ENCODE data around the gene SYT13.
"Not testable (repeated sequence)": the region's sequence is repeated elsewhere in the genome, so short reads cannot be mapped to it uniquely, and the experiment has no call there.

Gene SYT13

DNA sequence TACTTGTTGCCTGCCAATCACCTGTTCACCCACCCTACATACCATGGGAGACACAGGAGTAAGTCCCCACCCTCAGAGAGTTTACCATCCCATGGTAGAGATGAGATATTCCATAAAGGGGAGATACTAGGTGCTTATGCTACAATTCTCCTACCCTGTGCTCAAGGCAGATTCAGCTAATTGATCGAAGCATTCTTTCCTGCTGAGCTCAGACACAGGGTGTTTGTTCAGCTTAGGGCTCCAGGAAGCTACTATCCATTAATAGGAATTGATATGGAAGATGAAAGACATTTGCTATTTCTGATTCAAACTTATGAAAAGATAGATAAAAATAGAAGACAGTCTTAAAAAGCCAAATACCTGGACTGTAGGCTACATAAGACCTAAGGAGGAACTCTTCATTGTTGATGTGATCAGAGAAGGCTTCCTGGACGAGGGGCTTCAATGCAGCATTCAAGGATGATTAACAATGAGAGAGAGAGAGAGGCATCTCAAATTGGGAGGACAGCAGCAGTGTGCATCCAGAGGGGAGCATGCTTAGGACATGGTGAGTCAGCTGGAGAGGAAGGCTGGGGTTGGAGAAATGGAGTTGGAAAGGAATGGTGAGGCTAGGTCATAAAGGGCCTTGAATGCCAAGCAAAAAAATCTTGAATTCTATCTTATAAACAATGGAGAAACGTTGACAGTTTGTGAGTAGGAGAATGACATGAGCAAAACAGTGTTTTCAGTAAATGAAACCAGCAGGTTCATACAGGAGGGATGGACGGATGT is 15.0 kb downstream of the SYT13 start:
- DNase-seq = no peak

DNA sequence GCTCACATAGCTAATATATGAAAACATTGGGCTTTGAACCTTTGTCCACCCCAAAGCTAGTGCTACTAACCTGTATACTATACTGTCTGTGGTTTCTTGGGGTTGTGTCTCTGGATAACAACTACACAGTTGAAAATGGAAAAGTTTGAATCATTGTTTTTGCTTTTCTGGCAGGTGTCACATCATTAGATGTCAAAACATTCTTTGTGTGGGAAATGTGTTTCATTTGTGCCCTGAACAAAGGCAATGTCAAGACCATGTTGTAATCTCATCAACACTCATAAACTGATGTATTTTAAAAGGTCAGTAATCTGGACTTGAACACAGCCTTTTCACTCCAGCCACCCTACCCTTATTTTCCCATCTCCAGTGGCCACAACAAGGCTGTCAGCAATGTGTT is 16.5 kb downstream of the SYT13 start:
- DNase-seq = no peak

DNA sequence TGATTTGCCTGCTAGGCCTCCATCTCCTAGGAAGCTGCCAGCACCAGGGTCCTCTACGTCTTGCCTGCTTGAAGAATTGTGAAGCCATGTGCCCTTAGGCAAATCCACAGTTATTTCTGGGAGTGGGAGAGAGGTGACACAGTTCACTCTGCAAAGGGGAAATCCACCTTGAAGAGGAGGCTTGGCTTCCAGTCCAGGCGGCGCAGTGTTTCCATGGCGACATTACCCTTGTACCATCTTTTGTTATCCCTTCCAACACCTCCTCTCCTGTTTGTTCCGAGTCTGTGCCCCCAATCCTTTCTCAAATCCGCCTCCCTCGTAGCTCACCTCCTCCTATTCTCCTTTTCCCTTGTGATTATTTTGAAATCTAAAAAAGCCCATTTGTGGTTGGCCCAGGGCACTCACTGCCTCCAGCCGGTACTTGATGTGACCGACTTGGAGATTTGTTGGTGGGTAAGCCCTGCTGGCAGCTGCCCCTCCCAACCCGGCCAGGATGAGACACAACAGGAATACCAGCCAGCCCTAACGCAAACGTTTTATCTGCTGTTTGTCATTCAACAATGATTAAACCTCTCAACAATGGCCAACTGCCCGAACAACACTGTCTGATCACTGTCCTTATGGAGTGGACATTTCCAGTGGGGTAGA is 18.4 kb downstream of the SYT13 start:
- no peak for DNase-seq

DNA sequence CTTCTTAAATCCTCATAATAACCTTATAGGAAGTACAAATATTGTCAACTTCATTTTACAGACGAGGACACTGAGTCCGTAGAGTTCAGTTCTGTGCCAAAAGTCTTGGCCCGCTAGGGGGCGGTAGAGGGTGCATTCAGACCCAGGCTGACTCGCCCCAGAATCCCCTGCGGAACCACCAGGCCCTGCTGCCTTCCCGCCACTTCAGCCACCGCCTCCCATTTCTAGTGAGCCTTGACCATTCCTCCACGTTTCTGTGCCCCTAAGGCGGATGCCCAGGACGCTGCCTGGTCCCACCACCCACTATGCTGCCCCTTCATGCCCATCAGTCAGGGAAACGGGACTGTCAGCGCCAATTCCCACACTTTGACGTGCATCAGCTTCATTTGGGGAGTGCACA is 19.1 kb downstream of the SYT13 start:
- no peak for DNase-seq

DNA sequence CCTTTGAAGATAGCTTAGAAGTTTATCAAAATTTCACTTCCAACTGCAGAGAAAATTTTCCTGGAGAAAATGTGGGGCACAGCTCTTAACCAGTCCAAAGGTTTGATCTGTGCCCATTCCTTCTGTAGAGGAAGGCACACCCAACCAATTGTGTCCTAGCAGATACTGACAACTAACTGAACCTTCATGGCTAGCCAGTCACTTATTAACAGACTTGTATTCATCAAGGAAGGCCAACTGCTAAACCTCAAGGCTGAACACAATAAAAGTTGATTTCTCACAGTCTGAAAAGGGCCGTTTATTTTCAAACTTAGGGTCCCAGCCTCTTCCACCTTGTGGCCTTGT is 19.5 kb downstream of the SYT13 start:
- DNase-seq = no peak

DNA sequence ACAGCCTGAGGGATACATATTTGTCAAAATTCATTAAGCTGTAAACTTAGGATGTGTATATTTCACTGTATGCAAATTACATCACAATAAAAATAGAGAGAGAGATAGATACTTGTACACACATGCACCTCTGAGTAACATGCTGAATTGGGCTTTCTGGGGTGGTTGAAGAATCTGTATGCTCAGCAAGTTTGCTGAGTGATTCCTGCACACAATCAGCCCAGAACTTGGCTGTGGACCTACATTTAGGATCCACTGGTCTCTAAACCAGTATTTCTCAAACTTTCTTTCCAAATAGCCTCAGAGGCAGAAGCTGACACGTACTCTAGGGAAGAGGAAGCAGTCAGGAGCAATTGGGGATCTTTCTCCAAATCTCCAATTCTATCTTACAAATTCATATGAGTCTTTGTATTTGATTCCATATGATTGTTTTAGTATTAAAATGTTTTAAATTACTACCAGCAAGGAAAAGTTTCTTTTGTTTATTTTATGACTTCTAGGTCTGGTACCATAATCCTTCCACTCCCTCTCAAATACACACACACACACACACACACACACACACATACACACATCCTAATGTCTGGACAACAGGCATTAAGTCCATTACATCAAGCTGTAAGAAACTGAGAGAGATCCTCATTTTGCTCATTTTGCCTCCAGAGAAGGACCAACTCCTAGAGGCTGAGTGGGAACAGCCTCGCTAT is 20.0 kb downstream of the SYT13 start:
- DNase-seq = no peak

DNA sequence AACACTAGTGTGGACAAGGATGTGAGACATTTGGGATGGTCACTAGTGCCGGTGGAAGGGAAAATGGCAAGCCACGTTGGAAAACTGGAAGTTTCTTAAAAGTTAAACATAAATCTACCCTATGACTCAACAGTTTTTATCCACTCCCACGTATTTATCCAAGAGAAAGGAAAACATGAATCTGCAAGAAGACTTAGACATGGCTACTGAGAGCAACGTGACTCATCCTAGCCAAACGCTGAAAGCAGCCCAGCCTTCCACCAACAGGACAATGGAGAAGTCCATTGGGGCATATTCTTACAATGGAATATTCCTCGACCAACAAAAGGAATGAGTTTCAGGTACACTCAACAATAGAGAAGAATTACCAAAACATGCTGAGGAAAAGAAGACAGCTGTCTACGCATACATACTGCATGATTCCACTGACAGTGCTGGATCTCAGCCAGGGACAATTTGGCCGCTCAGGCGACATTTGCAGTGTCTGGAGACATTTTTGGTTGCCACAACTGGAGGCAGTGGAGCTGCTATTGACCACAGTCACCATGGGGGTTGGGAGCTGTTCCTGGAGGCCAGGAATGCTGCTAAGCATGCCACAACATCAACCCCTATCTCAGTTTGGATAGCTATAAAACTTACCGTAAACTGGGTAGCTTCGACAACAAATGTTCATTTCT is 21.2 kb downstream of the SYT13 start:
- DNase-seq = no peak

DNA sequence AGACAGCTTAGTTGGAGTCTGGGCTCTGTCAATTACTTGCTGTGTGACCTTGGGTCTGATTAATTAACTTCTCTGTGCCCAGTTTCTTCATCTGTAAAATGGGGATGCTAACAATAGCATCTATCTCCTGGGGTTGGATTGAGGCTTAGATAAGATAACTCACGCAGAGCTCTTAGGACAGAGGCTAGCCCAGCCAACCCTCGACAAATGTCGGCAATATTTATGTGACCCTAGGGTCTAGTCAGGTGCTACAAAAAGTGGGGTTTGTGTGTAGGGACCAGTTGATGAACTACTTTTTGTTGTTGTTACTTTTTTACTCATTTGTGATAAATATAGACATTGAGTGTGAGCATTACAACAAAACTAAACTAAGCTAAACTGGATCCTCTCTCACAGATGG is 22.4 kb downstream of the SYT13 start:
- no peak for DNase-seq

DNA sequence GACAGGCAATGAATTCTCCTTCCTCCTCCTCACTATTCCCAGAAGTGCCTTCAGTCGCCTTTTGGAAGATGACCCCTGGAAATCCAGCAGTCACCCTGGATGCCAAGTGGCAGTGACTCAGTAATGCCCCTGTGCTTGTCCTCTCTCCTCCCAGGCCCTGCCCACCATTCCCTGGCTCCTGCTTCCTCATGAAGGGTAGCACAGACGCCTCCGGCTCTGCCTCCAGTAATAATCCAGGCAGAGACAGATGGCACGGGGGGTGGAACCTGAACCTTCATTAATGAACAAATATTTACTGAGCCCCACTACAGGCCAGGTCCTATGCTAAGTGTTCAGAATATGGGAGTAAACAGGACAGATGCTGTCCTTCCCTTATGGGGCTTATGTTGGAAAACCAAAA is 23.2 kb downstream of the SYT13 start:
- DNase-seq = no peak

DNA sequence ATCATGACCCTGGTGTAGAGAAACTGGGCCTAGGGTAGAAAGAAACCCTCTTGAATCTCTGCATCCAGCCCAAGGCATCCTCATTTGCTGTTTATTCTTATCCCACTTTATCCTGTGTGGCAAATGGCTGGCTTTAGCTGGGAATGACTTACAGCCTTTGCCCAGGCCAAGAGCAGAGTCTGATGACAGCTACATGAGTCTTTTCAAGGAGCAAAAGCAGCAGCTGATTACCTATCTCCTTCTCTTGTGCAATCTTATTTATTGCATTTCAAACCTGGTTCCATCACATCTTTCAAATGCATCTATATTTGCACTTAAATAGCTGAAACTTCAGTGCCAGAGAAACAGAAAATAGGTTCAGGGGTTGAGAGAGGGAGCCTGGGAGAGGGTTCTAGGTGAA is 26.1 kb downstream of the SYT13 start:
- no peak for DNase-seq

DNA sequence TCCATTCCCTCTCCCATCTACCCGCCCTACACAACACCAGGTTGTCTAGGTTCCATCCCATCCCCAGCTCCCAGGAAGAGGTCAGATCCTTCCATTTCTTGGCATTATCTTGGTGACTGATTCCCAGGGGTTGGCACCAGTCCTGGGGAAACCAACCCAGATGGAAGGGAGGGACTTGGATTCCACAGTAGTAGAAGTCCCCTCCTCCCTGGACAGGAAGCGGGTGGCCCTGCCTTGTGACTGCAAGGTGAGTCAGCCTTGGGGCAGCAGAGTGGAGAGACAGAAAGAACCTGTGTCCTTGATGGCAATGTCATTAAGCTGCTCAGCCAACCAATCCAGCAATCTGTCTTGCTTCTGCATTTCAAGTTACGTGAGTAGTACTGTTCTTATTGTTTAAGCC is 26.5 kb downstream of the SYT13 start:
- no peak for DNase-seq

DNA sequence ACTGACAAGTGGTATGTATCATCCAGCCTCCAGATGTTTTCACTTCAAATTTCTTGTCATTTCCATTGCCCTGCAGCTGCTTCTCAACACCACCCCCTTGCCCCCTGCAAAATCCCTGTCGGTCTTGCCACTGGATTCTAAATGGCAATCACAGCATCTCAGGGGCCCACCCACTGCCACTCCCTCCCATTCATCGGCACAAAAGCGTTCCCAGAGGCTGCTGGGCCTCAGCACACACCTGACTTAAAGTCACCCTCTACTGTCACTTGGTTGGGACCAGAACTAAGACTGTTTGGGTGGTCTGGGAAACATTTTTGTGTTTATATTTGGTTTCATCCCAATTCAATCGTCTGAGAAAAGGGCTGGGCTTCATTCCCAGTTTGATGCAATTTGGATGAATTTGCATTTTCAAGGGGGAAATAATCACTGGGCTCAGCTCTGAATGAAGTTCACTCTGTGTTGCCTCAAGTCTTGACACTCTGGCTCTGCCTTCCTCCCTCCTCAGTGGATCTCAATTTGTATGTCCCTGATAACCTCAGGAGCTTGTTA is 27.1 kb downstream of the SYT13 start:
- DNase-seq = no peak

DNA sequence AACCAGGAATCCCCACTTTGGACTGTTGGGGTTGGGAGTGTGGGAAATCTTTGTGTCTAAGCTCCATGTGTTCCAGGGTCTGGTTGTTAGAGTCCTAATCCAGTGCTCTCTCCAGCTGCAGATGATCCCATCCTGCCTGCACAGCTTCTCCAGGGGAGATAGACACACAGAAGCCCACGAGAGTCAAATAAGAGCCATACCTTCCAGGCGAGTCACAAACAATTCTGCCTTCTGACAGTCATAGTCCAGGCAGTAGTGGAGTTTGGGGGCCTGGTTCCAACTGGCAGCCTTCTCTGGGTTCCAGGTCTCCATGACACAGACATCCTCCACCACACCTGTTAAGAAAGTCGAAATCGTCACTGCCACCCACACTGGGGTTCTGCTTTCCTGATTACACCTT is 32.1 kb downstream of the SYT13 start:
- DNase-seq = no peak

DNA sequence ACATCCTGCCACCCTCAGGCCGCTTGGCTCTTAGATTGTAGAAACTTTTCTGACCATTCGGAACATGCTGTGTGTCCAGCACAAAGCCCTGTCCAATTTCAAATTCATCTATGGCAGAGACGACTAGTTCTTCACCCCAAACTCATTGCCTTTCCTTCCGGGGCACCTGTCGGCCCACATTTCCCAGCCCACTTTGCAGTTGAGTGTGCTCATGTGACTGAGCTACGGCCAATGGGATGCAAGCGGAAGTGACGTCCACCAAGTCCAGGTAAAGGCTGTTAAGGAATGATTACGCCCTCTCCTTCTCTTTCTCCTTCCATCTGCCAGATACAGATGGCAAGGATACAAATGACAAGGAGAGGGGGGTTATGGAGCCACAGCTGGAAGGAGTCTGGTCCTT is 32.5 kb downstream of the SYT13 start:
- DNase-seq = no peak

DNA sequence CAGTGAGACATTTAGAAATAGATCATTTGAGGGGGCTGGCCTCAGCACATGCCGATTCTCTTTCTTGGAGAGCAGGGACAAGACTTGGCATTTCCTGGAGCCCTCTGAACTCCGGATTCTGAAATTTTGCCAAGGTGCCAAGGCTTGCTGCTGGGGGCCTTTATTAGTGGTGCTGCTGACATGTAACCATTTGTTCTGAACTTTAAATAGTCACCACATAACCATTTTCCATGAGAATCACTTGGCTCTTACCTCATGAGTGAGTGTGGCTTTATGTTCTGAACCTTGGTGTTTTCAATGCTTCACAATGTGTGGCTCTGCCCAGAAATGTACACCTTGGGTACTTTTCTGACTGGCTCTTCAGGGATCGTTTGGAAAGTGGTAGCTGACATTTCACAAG is 33.3 kb downstream of the SYT13 start:
- no peak for DNase-seq

DNA sequence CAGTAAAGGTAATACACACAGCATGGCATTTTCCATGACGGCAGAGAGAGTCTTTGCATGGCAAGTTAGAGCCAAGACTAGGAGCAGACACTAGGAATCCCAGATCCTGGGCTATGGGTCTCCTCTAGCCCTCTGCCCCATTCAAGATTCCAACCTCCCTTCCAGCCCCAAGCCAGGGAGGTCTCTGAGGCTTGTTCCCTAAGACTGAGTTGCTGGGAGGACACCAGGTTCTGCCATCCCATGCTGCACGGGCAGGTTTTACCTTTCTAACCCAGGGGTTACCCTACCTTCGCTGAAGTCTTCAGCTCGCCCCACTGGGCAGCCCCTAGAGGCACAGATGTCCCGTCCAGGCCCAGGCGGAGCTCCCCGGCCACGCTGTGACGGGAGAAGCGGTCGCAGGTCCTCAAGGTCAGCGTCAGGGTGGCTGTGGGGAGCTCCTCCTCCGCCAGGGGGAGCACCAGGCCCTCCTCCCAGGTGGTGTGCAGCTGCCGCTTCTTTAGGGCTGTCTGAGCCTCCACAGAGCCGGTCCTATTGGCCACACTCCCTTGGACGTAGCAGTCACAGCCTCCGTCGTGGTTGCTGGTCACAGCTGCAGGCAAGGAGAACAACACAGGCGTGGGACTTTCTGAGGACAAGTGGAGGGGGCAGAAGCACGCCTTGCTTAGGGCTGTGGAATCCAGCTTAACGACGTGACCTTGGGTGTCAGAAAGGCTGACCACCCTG is 33.8 kb downstream of the SYT13 start:
- no peak for DNase-seq

DNA sequence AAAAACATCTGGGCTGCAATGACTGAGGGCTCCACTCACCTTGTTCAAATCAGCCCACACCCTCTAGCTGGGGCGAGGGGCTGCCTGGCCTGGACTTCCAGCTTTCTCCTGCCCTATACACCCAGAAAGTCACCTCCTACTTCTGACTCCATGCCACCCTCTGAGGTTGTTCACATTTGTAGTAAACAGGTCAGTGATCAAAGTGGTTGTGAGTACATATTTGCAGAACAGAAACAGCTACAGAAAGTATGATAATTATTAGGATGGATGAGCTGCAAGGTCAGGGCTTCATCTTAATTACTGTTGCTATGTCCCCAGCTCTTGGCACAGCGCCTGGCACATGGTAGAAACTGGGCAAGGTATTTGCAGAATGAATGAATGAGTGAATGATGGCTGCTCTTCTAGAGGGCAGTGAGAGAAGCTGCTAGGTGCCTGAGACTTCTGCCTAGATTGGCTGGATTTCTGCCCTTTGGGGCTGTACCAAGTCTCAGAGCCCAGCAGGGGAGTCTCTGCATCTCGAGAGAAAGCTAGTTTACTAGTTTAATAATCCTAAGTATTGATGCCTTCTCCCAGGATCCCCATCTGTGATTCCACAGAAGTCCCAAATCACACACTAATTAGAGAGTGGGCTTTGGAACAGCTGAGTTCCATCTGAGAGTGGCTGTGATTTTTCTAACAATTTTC is 36.0 kb downstream of the SYT13 start:
- DNase-seq = no peak

DNA sequence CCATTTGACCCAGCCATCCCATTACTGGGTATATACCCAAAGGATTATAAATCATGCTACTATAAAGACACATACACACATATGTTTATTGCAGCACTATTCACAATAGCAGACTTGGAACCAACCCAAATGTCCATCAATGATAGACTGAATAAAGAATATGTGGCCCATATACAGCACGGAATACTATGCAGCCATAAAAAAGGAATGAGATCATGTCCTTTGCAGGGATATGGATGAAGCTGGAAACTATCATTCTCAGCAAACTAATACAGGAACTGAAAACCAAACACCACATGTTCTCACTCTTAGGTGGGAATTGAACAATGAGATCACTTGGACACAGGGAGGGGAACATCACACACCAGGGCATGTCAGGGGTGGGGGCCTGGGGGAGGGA is 36.8 kb downstream of the SYT13 start:
- DNase-seq = not testable (repeated sequence)

DNA sequence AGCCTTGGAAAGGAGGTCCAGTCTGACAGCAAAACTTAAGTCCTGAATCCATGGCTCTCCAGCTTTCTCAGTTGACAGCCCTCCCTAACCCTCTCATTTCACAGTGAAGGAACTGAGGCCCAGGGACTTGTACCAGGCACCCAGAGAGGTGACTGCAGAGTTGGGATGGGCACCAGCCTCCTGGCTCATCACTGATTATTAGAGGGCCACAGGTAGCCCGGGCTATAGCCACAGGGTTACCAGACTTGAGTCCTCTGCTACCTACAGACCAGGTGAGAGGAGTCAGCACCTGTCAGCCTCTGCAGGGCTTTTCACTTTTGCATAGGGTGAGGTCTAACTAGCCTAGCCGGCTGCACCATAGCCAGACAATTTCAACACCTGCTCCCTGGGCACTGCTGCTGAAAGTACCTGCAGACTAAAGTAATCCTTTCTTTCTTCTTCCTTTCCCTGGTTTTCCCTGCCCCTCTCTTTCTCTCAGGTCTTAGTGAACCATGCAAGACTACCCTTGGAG is 37.6 kb downstream of the SYT13 start:
- no peak for DNase-seq

DNA sequence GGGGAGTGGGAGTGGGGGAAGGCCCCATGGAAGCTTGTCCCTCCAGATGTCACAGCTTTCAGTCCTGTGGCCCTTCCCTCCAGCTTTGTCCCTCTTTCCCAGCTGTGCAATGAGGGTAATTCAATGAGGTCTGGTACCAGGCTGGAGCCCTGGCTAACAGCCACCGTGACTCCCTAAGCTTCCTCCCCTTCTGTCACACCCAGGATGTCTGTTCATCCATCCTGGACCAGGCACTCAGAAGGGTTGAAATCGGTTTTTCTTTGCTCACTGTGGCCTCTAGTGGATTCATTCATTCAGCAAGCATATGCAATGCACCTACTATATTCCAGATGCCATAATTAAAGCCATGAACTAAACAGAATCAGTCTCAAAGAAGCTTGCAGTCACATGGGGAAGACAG is 38.7 kb downstream of the SYT13 start:
- DNase-seq = no peak

DNA sequence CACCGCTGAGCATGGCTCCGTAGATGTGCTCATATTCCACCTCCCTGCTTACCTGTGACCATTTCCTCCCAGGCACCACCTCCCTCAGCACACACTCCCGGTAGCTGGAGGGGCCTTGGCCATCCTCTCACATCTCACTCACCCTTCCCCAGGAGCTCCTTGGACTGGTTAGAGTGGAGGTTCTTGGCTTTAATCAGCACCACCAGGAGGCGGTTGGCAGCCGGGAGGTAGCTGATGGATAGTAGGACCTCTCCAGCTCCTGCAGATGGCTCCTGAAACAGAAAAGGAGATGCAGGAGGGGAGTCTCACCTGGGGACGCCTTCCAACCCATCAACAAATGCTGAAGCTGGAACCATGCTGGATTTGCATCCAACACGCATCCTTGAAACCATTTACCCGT is 39.9 kb downstream of the SYT13 start:
- no peak for DNase-seq

All from NCI-H1048 (cell line).